CD4-positive, alpha-beta T cell treated with Interleukin-2 at 100 ng/mL for 4 hours (primary cell): ENCODE results near the gene KDM6A.
"Not testable (repeated sequence)": the region's sequence is repeated elsewhere in the genome, so short reads cannot be mapped to it uniquely, and the experiment has no call there.

ENCODE experiments used
- DNase-seq: peaks from one replicate; pipeline ENCODE4 v3.0.0-alpha.2; 2020; ENCODE audit warnings: low spot score

Gene KDM6A

DNA sequence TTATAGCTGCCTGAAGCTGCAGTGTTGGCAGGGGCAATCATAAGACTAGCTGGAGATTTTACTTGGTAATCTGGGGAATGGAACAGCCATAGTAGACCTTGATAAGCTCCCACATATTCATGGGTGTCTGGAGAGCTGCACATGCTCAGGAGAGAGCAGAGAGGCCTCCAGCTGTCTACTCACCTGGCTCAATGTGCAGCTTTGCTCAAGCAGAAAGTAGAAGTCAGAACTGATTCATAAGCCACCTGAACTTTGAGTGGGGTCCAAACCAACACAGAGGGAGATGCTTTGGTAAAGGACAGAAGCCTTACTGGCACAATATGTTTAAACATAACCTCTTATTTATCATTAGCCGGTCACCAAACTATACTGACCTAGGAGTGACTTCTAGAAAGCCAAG lies 54.4 kb downstream of the KDM6A start:
- no peak for DNase-seq

- DNase-seq, result no peak
Observed at GRCh38 chrX:44931441-44931973, 58.5 kb downstream of the KDM6A start.

- DNase-seq, result no peak
Observed at GRCh38 chrX:44935172-44935571, 62.2 kb downstream of the KDM6A start.

GRCh38 chrX:44935640-44936039 lies 62.7 kb downstream of the KDM6A start:
- DNase-seq, result no peak

- DNase-seq, result no peak
Observed at GRCh38 chrX:44937606-44938005, 64.6 kb downstream of the KDM6A start.

GRCh38 chrX:44938111-44938510 lies 65.1 kb downstream of the KDM6A start:
- DNase-seq, result no peak

DNA sequence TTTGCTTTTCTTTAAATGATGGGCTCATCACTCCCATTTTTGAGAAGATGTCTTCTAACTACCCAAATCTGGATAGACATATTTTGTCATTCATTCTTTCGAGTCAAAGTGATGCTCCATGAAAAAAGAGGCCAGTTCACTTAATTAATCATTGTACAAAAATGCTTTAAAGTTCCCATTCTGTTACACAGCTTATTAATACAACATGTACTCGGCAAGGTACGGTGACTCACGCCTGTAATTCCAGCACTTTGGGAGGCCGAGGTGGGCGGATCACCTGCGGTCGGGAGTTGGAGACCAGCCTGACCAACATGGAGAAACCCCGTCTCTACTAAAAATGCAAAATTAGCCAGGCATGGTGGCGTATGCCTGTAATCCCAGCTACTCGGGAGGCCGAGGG lies 67.6 kb downstream of the KDM6A start:
- not testable (repeated sequence) for DNase-seq

- DNase-seq, result no peak
Observed at GRCh38 chrX:44943007-44943406, 70.0 kb downstream of the KDM6A start.

- DNase-seq, result no peak
Observed at GRCh38 chrX:44944894-44945293, 71.9 kb downstream of the KDM6A start.

- no peak for DNase-seq
Observed at GRCh38 chrX:44945736-44946135, 72.7 kb downstream of the KDM6A start.

DNA sequence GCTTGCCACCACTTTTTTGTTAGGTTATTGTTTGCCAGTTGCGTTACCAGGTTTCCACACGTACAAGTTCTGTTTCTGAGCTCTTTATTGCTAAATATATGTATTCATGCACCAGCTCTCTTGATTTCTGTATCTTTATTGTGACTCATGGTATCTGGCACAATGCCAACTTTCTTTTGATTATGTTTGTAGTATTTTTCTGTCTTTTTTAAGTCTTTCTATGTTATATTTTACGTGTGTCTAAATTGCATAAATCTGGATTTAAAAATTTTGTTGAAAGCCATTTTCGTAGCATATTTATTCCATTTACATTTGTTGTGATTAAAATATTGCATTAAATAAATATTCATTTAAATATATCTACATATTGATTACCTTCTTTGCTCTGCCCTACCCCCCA lies 73.8 kb downstream of the KDM6A start:
- DNase-seq, result peak; percentile 19

- DNase-seq, result no peak
Observed at GRCh38 chrX:44947995-44948394, 75.0 kb downstream of the KDM6A start.

DNA sequence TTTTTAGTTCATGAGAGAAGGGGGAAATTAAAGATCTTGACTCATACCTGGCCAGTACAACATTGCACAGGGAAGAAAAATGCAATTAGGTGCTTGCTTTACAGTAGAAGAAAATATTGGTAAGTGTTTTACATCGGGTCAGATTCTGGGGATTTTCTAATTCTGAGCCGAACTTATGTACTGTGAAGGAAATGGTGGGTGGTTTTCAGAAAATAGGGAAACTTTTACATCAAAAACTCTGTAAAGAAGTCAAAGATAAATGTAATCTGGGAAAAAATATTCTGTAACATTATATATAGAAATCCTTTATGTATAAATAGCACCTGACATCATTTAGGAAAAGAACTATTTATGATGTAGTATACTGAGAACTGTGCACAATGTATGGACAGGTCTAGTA lies 75.4 kb downstream of the KDM6A start:
- no peak for DNase-seq

GRCh38 chrX:44949125-44949524 lies 76.1 kb downstream of the KDM6A start:
- no peak for DNase-seq

GRCh38 chrX:44950471-44951366 lies 77.7 kb downstream of the KDM6A start:
- DNase-seq, result not testable (repeated sequence)

- DNase-seq, result no peak
Observed at GRCh38 chrX:44951572-44952067, 78.6 kb downstream of the KDM6A start.

GRCh38 chrX:44952329-44953027 lies 79.5 kb downstream of the KDM6A start:
- DNase-seq, result no peak

DNA sequence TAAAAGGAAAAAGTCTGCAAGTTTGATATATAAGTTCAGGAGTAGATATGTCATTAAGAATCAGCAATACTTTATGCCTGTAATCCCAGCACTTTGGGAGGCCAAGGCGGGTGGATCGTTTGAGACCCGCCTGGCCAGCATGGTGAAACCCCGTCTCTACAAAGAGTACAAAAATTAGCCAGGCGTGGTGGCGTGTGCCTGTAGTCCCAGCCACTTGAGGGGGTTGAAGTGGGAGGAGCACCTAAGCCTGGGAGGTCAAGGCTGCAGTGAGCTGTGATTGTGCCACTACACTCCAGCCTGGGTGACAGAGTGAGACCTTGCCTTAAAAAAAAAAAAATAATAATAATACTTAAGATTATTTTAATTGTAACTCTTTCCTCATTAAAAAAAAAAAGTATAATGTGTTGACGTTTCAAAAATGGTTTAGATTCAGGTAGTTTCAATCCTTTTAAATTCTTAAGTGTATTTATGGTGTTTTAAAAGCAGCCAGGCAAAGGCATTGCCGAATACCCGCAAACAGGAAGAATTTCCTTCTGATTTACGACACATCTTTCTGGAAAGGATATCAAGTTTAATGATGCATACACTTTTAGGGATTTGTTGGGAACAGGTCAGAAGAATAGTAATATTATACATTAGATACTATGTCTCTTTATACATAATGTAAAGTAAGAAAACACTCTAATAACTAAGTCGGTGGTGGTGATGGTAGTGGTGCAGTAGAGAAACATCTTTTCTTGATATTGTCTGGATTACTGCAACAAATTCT lies 80.9 kb downstream of the KDM6A start:
- no peak for DNase-seq

DNA sequence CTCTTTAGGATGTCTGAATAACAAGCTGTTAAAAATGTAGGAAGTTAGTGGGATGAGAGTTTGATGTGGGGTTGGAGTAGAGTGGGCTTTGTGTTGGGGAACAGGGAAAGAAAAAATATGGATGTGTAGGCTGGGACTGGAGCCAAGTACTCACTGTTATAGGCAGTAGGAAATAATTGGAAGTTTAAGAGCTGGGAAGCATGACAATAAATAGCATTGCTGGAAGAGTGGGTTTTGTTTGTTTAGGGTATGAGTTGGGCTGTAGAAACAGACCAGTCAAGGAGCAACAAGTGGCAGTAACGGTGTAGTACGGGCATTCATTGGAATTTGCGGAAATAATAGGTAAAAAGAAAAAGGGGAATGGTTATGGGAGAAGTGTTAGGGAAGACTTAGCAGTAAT lies 81.6 kb downstream of the KDM6A start:
- no peak for DNase-seq

GRCh38 chrX:44957848-44958247 lies 84.9 kb downstream of the KDM6A start:
- no peak for DNase-seq

DNA sequence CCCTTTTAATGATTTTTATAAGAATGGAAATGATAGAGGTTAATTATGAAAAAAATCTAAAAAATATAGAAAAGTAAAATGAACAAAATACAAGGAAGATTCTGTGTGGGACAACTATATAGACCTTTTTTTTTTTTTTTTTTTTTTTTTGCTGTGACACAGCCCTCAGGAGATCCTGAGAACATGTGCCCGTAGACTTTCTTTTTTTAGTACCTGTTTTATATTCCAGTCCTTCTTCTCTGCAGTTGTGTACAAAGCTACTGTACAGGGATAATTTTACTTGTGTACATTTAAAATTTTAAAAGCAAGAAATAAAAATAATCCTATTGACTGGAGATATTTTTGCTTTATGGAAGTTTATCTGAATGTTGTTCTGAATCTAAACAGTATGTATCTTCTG lies 85.5 kb downstream of the KDM6A start:
- DNase-seq, result no peak
